ENCODE measurements around the gene IRX3.

GRCh38 chr16:54282928-54283724 lies 3.5 kb downstream of the IRX3 start:
- TF ChIP-seq CTCF (IDR thresholded peaks at IDR 0.05 in 8 of 11, conservative IDR thresholded peaks at IDR 0.05 in 3 of 11) (no peak), POLR2AphosphoS5 (IDR thresholded peaks at IDR 0.05) (no peak), POLR2A (IDR thresholded peaks at IDR 0.05) (no peak)

Measured in spleen (tissue), 7 donors.